HepG2 (cell line): Measurements from ENCODE around the gene TH. TPM values are rescaled to one million over a fixed set of nuclear protein-coding genes. Genes with fewer than 3 reads are reported as not detected.
A peak's percentile ranks its signal among the peaks of the same experiment; 100 is the strongest.

Source experiments
- ATF7-NPFF ChIP-seq: sonication (generic); formaldehyde crosslinking; IDR thresholded peaks from 2 replicates; pipeline ENCODE4 v1.8.1; 2023; ENCODE audit warnings: mild to moderate bottlenecking, low read depth, missing genetic modification reagents, moderate library complexity
- CENPT ChIP-seq: sonication (generic); formaldehyde crosslinking; IDR thresholded peaks from 2 replicates; pipeline ENCODE4 v1.8.0; 2022; ENCODE audit warnings: low read depth, mild to moderate bottlenecking, moderate library complexity, missing genetic modification reagents
- DMAP1 ChIP-seq: IDR thresholded peaks from 2 replicates; pipeline ENCODE4 v1.6.1; 2016
- DNMT3B ChIP-seq: conservative IDR thresholded peaks from 2 replicates; pipeline ENCODE4 v1.6.1; 2016; ENCODE audit warnings: missing biosample characterization, control low read depth
- DR1 ChIP-seq: sonication (generic); formaldehyde crosslinking; IDR thresholded peaks from 2 replicates; pipeline ENCODE4 v1.8.0; 2021; ENCODE audit warnings: mild to moderate bottlenecking, missing genetic modification reagents, inconsistent platforms
- FOXK1 ChIP-seq: sonication (generic); formaldehyde crosslinking; IDR thresholded peaks from 2 replicates; pipeline ENCODE4 v1.4.0; 2020; ENCODE audit warnings: low read depth, missing genetic modification reagents, borderline replicate concordance
- HCFC1 ChIP-seq: fragments of 150-350 bp; IDR thresholded peaks from 2 replicates; pipeline ENCODE4 v1.6.1; 2014; ENCODE audit warnings: low read depth, low read length
- KAT8 ChIP-seq: IDR thresholded peaks from 2 replicates; pipeline ENCODE4 v1.6.1; 2016; ENCODE audit warnings: missing genetic modification reagents, missing compliant biosample characterization
- KDM5A ChIP-seq: fragments of 200-600 bp; sonication (generic); IDR thresholded peaks from 2 replicates; pipeline ENCODE4 v1.7.0; 2018; ENCODE audit warnings: antibody characterized with exemption, mild to moderate bottlenecking, low read length, borderline replicate concordance
- MXD3 ChIP-seq: IDR thresholded peaks from 2 replicates; pipeline ENCODE4 v1.6.1; 2016; ENCODE audit warnings: mild to moderate bottlenecking, missing biosample characterization, missing genetic modification reagents
- NR1H2 ChIP-seq: sonication (generic); formaldehyde crosslinking; IDR thresholded peaks from 2 replicates; pipeline ENCODE4 v1.8.1; 2022; ENCODE audit warnings: low read depth, missing genetic modification reagents, borderline replicate concordance
- PATZ1 ChIP-seq: sonication (generic); formaldehyde crosslinking; IDR thresholded peaks from 2 replicates; pipeline ENCODE4 v1.4.0; 2020; ENCODE audit warnings: missing genetic modification reagents
- USF2 ChIP-seq, 2 experiments: sonication (generic) in 1 of 2; formaldehyde crosslinking in 1 of 2; IDR thresholded peaks; 2 replicates each; pipeline versions ENCODE4 v1.5.1 to v1.6.1; 2011 to 2020; ENCODE audit warnings: borderline replicate concordance in 1 of 2, low read depth in 1 of 2, low read length in 1 of 2, mild to moderate bottlenecking in 1 of 2, missing genetic modification reagents in 1 of 2, moderate library complexity in 1 of 2
- ZBTB20 ChIP-seq: sonication (generic); formaldehyde crosslinking; IDR thresholded peaks from 2 replicates; pipeline ENCODE4 v1.8.1; 2023; ENCODE audit warnings: missing genetic modification reagents, low read depth, mild to moderate bottlenecking, borderline replicate concordance
- ZNF839 ChIP-seq: sonication (generic); formaldehyde crosslinking; IDR thresholded peaks from 2 replicates; pipeline ENCODE4 v1.4.0; 2020; ENCODE audit warnings: missing genetic modification reagents, mild to moderate bottlenecking, borderline replicate concordance
- ZSCAN9 ChIP-seq: IDR thresholded peaks from 2 replicates; pipeline ENCODE4 v1.6.1; 2016; ENCODE audit warnings: borderline replicate concordance
- polyA plus RNA-seq, 8 experiments: library from polyadenylated mRNA; depleted of rRNA in 3 of 8; stranded (reverse) in 7 of 8; unstranded in 1 of 8; fragments of >200 nt; fragmentation: Illumina TruSeq in 4 of 8; extraction: Trizol in 4 of 8; gene quantifications; 2 replicates each; pipeline versions ENCODE4 v1.2.1 to v1.2.3, GENCODE V29; 2011 to 2016; ENCODE audit warnings: low read depth in 4 of 8, missing spikeins in 1 of 8, mixed read lengths in 1 of 8; ENCODE audit not compliant: insufficient read depth in 1 of 8
- total RNA-seq, 5 experiments: library from RNA; depleted of rRNA; stranded (reverse); fragments of >200 nt; fragmentation: Illumina TruSeq; extraction: Trizol; gene quantifications; 2 replicates each; pipeline ENCODE4 v1.2.3, GENCODE V29; 2016; ENCODE audit warnings: low read depth in 1 of 5
- TF ChIP-seq, protein P1 (sequence below): sonication (generic); formaldehyde crosslinking; IDR thresholded peaks from 2 replicates; pipeline ENCODE4 v1.9.0; 2021; ENCODE audit warnings: mild to moderate bottlenecking, missing genetic modification reagents
- TF ChIP-seq, protein P2 (sequence below): sonication (generic); formaldehyde crosslinking; IDR thresholded peaks from 2 replicates; pipeline ENCODE4 v1.5.0; 2020; ENCODE audit warnings: missing genetic modification reagents

The TH gene
- total and polyA plus RNA-seq, 2 of the 13 experiments (the other 11 are each of a cell fraction or from before 2014, with no cell fraction given) = 0.36 TPM; not detected in 1

DNA sequence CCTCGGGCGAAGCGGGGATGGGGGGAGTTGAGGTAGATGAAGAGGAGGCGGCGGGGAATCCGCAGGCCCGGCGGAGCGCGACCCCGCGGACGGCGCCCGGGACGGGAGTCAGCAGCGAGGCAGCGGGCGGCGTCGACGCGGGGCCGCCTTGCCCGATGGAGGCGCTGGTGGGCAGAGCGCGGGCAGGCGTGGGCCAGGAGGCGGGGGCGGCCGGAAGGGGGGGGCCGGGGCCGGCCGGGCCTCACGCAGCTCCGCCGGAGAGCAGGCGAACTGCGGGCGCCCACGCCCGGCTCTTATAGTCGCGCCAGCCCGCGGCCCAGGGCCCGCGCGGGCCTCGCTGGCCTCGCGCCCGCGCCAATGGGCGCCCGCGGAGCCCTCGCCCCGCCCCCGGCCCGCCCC, 32.5 kb downstream of the TH start, which contains the start of gene IGF2 (continued):
- TF ChIP-seq FOXK1 (CRISPR knock-in tag) (no peak; the same call in 1 of the 2 replicates), DR1 (CRISPR knock-in tag) (peak; percentile 30; the same call in 1 of the 2 replicates), ZSCAN9 (CRISPR knock-in tag) (no peak), ATF7-NPFF (CRISPR knock-in tag) (peak; percentile 92; the same call in 1 of the 2 replicates), DMAP1 (no peak), NR1H2 (CRISPR knock-in tag) (no peak), PATZ1 (CRISPR knock-in tag) (peak; percentile 74), ZNF839 (no peak), USF2 (IDR thresholded peaks at IDR 0.05; ENCODE audit: low read depth, low read length) (no peak), USF2 (CRISPR knock-in tag; IDR thresholded peaks at IDR 0.05; ENCODE audit: borderline replicate concordance) (no peak), ZBTB20 (CRISPR knock-in tag) (no peak), KAT8 (no peak), HCFC1 (no peak), KDM5A (no peak), MXD3 (CRISPR knock-in tag) (no peak), DNMT3B (no peak), CENPT (CRISPR knock-in tag) (0 out of 2 replicates have a peak, but pooled peaks have one; percentile 30)
- TF ChIP-seq, protein P1, sequence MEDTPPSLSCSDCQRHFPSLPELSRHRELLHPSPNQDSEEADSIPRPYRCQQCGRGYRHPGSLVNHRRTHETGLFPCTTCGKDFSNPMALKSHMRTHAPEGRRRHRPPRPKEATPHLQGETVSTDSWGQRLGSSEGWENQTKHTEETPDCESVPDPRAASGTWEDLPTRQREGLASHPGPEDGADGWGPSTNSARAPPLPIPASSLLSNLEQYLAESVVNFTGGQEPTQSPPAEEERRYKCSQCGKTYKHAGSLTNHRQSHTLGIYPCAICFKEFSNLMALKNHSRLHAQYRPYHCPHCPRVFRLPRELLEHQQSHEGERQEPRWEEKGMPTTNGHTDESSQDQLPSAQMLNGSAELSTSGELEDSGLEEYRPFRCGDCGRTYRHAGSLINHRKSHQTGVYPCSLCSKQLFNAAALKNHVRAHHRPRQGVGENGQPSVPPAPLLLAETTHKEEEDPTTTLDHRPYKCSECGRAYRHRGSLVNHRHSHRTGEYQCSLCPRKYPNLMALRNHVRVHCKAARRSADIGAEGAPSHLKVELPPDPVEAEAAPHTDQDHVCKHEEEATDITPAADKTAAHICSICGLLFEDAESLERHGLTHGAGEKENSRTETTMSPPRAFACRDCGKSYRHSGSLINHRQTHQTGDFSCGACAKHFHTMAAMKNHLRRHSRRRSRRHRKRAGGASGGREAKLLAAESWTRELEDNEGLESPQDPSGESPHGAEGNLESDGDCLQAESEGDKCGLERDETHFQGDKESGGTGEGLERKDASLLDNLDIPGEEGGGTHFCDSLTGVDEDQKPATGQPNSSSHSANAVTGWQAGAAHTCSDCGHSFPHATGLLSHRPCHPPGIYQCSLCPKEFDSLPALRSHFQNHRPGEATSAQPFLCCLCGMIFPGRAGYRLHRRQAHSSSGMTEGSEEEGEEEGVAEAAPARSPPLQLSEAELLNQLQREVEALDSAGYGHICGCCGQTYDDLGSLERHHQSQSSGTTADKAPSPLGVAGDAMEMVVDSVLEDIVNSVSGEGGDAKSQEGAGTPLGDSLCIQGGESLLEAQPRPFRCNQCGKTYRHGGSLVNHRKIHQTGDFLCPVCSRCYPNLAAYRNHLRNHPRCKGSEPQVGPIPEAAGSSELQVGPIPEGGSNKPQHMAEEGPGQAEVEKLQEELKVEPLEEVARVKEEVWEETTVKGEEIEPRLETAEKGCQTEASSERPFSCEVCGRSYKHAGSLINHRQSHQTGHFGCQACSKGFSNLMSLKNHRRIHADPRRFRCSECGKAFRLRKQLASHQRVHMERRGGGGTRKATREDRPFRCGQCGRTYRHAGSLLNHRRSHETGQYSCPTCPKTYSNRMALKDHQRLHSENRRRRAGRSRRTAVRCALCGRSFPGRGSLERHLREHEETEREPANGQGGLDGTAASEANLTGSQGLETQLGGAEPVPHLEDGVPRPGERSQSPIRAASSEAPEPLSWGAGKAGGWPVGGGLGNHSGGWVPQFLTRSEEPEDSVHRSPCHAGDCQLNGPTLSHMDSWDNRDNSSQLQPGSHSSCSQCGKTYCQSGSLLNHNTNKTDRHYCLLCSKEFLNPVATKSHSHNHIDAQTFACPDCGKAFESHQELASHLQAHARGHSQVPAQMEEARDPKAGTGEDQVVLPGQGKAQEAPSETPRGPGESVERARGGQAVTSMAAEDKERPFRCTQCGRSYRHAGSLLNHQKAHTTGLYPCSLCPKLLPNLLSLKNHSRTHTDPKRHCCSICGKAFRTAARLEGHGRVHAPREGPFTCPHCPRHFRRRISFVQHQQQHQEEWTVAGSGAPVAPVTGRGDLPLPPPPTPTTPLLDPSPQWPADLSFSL = no peak
- TF ChIP-seq, protein P2, sequence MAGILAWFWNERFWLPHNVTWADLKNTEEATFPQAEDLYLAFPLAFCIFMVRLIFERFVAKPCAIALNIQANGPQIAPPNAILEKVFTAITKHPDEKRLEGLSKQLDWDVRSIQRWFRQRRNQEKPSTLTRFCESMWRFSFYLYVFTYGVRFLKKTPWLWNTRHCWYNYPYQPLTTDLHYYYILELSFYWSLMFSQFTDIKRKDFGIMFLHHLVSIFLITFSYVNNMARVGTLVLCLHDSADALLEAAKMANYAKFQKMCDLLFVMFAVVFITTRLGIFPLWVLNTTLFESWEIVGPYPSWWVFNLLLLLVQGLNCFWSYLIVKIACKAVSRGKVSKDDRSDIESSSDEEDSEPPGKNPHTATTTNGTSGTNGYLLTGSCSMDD (CRISPR knock-in tag) = no peak
